ENCODE data around the gene GTPBP6.
"Not testable (repeated sequence)": the region's sequence is repeated elsewhere in the genome, so short reads cannot be mapped to it uniquely, and the experiment has no call there.

Gene GTPBP6

GRCh38 chrX:264634-265455, 53.8 kb downstream of the GTPBP6 start:
- no peak for DNase-seq (ENCODE audit: low read depth, low spot score)

GRCh38 chrX:264006-264405, 54.6 kb downstream of the GTPBP6 start:
- not testable (repeated sequence) for DNase-seq (ENCODE audit: low read depth, low spot score)

- DNase-seq (ENCODE audit: low read depth, low spot score): no peak
Observed at GRCh38 chrX:262381-262909, 56.2 kb downstream of the GTPBP6 start.

GRCh38 chrX:261919-262352, 56.7 kb downstream of the GTPBP6 start:
- no peak for DNase-seq (ENCODE audit: low read depth, low spot score)

GRCh38 chrX:261167-261918, 57.3 kb downstream of the GTPBP6 start:
- DNase-seq (ENCODE audit: low read depth, low spot score): no peak

- DNase-seq (ENCODE audit: low read depth, low spot score): no peak
Observed at GRCh38 chrX:259692-260355, 58.8 kb downstream of the GTPBP6 start.

GRCh38 chrX:258291-259040, 60.1 kb downstream of the GTPBP6 start:
- DNase-seq (ENCODE audit: low read depth, low spot score): no peak

GRCh38 chrX:257681-258289, 60.8 kb downstream of the GTPBP6 start:
- DNase-seq (ENCODE audit: low read depth, low spot score): no peak

GRCh38 chrX:257054-257453, 61.5 kb downstream of the GTPBP6 start:
- not testable (repeated sequence) for DNase-seq (ENCODE audit: low read depth, low spot score)

GRCh38 chrX:255923-256331, 62.7 kb downstream of the GTPBP6 start:
- no peak for DNase-seq (ENCODE audit: low read depth, low spot score)

All from activated naive CD8-positive, alpha-beta T cell treated with anti-CD3 and anti-CD28 coated beads, Interleukin-2, amount 50 U/mL, for 16 hours (primary cell).